K562 (cell line): ENCODE results near the gene ALDH1A2. TPM values are rescaled to one million over a fixed set of nuclear protein-coding genes. Genes with fewer than 3 reads are reported as not detected.
A peak's percentile ranks its signal among the peaks of the same experiment; 100 is the strongest.

Experiments used
- ARID2 ChIP-seq: fragments of 450-650 bp; IDR thresholded peaks from 2 replicates; pipeline ENCODE4 v1.6.1; 2017; ENCODE audit warnings: antibody characterized with exemption, mild to moderate bottlenecking
- DMBX1 ChIP-seq: fragments of 250-450 bp; sonication (Bioruptor Pico); IDR thresholded peaks from 2 replicates; pipeline ENCODE4 v1.8.0; 2022; ENCODE audit warnings: inconsistent platforms, mild to moderate bottlenecking, moderate library complexity, borderline replicate concordance
- FOXA1 ChIP-seq: fragments of 450-650 bp; IDR thresholded peaks from 2 replicates; pipeline ENCODE4 v1.6.1; 2016; ENCODE audit warnings: mild to moderate bottlenecking, borderline replicate concordance
- HDAC2 ChIP-seq: fragments of 450-650 bp; IDR thresholded peaks from 2 replicates; pipeline ENCODE4 v1.6.1; 2016; ENCODE audit warnings: mild to moderate bottlenecking
- ID3 ChIP-seq, 2 experiments: fragments of 250-450 bp in 1 of 2; fragments of 450-650 bp in 1 of 2; sonication (Bioruptor Pico) in 1 of 2; IDR thresholded peaks; 2 replicates each; pipeline versions ENCODE4 v1.6.1 to v1.8.0; 2016 to 2021; ENCODE audit warnings: mild to moderate bottlenecking in 2 of 2, moderate library complexity in 2 of 2, missing compliant biosample characterization in 1 of 2, missing genetic modification characterization in 1 of 2
- KLF1 ChIP-seq: fragments of 450-650 bp; IDR thresholded peaks from 2 replicates; pipeline ENCODE4 v1.6.1; 2016; ENCODE audit warnings: missing genetic modification characterization, missing compliant biosample characterization
- NFE2 ChIP-seq: IDR thresholded peaks from 2 replicates; pipeline ENCODE4 v1.6.1; 2014; ENCODE audit warnings: antibody characterized with exemption, low read depth
- POLR2B ChIP-seq: fragments of 450-650 bp; IDR thresholded peaks from 2 replicates; pipeline ENCODE4 v1.6.1; 2018; ENCODE audit warnings: low read depth; ENCODE audit not compliant: partially characterized antibody
- RAD21 ChIP-seq, 2 experiments: fragments of 250-450 bp in 1 of 2; fragments of 450-650 bp in 1 of 2; sonication (Bioruptor Pico) in 1 of 2; formaldehyde crosslinking in 1 of 2; IDR thresholded peaks in 1 of 2; conservative IDR thresholded peaks in 1 of 2; 2 replicates each; pipeline versions ENCODE4 v1.4.0 to v1.8.0; 2020 to 2022; ENCODE audit warnings: mild to moderate bottlenecking in 2 of 2, moderate library complexity in 1 of 2
- SPI1 ChIP-seq: IDR thresholded peaks from 2 replicates; pipeline ENCODE4 v1.6.1; 2011; ENCODE audit warnings: low read depth, low read length, control low read depth, borderline replicate concordance
- TEAD1 ChIP-seq, 2 experiments: fragments of 450-650 bp in 1 of 2; sonication (generic) in 1 of 2; formaldehyde crosslinking; IDR thresholded peaks; 2 replicates each; pipeline versions ENCODE4 v1.4.0 to v1.8.0; 2020 to 2022; ENCODE audit warnings: mild to moderate bottlenecking in 2 of 2, missing genetic modification reagents in 1 of 2
- TFAP4 ChIP-seq: sonication (generic); formaldehyde crosslinking; IDR thresholded peaks from 2 replicates; pipeline ENCODE4 v1.8.0; 2022; ENCODE audit warnings: missing genetic modification reagents, mild to moderate bottlenecking, moderate library complexity, borderline replicate concordance
- THRB ChIP-seq: fragments of 450-650 bp; formaldehyde crosslinking; conservative IDR thresholded peaks from 2 replicates; pipeline ENCODE4 v1.4.0; 2022; ENCODE audit warnings: mild to moderate bottlenecking, missing genetic modification characterization
- ZBTB26 ChIP-seq: fragments of 450-650 bp; formaldehyde crosslinking; IDR thresholded peaks from 2 replicates; pipeline ENCODE4 v1.4.0; 2022; ENCODE audit warnings: missing genetic modification characterization
- ZNF274 ChIP-seq: IDR thresholded peaks from 2 replicates; pipeline ENCODE4 v1.6.1; 2011; ENCODE audit warnings: low read depth, mild to moderate bottlenecking, low read length, moderate library complexity, borderline replicate concordance
- ZNF785 ChIP-seq: fragments of 250-450 bp; sonication (Bioruptor Pico); IDR thresholded peaks from 2 replicates; pipeline ENCODE4 v1.4.0; 2020; ENCODE audit warnings: mild to moderate bottlenecking
- ZNF79 ChIP-seq: fragments of 250-450 bp; sonication (Bioruptor Pico); IDR thresholded peaks from 2 replicates; pipeline ENCODE4 v1.4.0; 2020; ENCODE audit warnings: low read depth, mild to moderate bottlenecking, moderate library complexity
- polyA plus RNA-seq, 8 experiments: library from polyadenylated mRNA; depleted of rRNA in 4 of 8; stranded (reverse) in 5 of 8; unstranded in 3 of 8; fragments of >200 nt; fragmentation: Nextera tagmentation in 2 of 8; fragmentation: Illumina TruSeq in 1 of 8; extraction: Ambion mirVana in 2 of 8; extraction: Trizol in 1 of 8; gene quantifications; 2 replicates each; pipeline versions ENCODE4 v1.2.1 to v1.2.3, GENCODE V29; 2011 to 2014; ENCODE audit warnings: inconsistent platforms in 1 of 8, missing spikeins in 1 of 8
- total RNA-seq, 7 experiments: library from RNA; depleted of rRNA in 6 of 7; stranded (reverse); fragments of >200 nt in 6 of 7; fragmentation: Illumina TruSeq in 2 of 7; extraction: Trizol in 2 of 7; gene quantifications; 2 replicates each; pipeline versions ENCODE4 v1.2.1 to v1.2.3, GENCODE V29; 2011 to 2021; ENCODE audit warnings: low replicate concordance in 1 of 7
- TF ChIP-seq, protein P1 (sequence below): fragments of 250-450 bp; sonication (Bioruptor Pico); IDR thresholded peaks from 2 replicates; pipeline ENCODE4 v1.4.0; 2020; ENCODE audit warnings: mild to moderate bottlenecking
- TF ChIP-seq, protein P2 (sequence below): fragments of 250-450 bp; sonication (Bioruptor Pico); IDR thresholded peaks from 2 replicates; pipeline ENCODE4 v1.8.0; 2022; ENCODE audit warnings: moderate library complexity, mild to moderate bottlenecking, inconsistent platforms
- TF ChIP-seq, protein P3 (sequence below): sonication (generic); IDR thresholded peaks from 2 replicates; pipeline ENCODE4 v1.6.1; 2016

The ALDH1A2 gene
- total and polyA plus RNA-seq, 9 of the 15 experiments (the other 6 are each of a cell fraction or from before 2014, with no cell fraction given): 115 to 393 (median 333) TPM

DNA sequence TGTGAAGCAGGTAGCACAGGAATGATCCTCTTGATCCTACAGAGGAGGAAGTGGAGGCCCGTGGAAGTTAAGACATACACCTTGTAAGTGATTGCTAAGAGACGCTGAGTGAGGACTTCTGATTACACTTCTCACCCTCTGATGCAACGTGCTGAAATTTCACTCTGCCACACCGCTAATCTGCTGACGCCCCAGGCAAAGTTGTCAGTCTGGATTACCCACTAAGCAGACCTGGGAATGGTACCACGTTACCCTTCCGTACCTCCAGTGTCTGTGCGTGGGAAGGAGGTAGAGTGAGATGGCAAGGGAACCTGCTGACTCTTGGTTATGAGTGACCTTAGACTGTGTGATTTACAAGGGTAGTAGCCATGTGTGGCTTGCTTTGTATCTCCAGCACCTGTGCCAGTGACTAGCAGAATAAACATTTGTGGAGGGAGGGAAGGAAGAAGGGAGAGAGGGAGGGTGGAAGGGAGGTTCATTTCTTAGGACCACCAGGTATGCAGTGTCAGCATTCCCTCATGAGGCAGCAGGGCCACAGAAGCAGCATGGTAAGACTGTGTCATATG, 115.0 kb downstream of the ALDH1A2 start (continued):
- TF ChIP-seq ZBTB26 (0 out of 2 replicates have a peak, but pooled peaks have one; percentile 37), RAD21 (CRISPR knock-in tag; conservative IDR thresholded peaks at IDR 0.05 in 1 of 2, IDR thresholded peaks at IDR 0.05 in 1 of 2) (0 out of 4 replicates have a peak, but pooled peaks of 1 of the 2 experiments have one; percentile 18), THRB (CRISPR knock-in tag) (peak; percentile 86; the same call in 1 of the 2 replicates), FOXA1 (no peak), ZNF274 (no peak), ID3 (CRISPR knock-in tag; IDR thresholded peaks at IDR 0.05) (no peak), ID3 (tag; IDR thresholded peaks at IDR 0.05) (peak; percentile 65), ZNF79 (peak; percentile 74), SPI1 (peak; percentile 50; the same call in 1 of the 2 replicates), ARID2 (no peak), TFAP4 (CRISPR knock-in tag) (no peak), ZNF785 (CRISPR knock-in tag) (no peak), KLF1 (tag) (peak; percentile 54; the same call in 1 of the 2 replicates), POLR2B (peak; percentile 49), DMBX1 (CRISPR knock-in tag) (peak; percentile 97), HDAC2 (peak; percentile 67; the same call in 1 of the 2 replicates), TEAD1 (CRISPR knock-in tag; IDR thresholded peaks at IDR 0.05) (peak in 1 of 2 experiments; percentile 78; a peak in 2 of 4 replicates), NFE2 (0 out of 2 replicates have a peak, but pooled peaks have one; percentile 18)
- TF ChIP-seq, protein P1, sequence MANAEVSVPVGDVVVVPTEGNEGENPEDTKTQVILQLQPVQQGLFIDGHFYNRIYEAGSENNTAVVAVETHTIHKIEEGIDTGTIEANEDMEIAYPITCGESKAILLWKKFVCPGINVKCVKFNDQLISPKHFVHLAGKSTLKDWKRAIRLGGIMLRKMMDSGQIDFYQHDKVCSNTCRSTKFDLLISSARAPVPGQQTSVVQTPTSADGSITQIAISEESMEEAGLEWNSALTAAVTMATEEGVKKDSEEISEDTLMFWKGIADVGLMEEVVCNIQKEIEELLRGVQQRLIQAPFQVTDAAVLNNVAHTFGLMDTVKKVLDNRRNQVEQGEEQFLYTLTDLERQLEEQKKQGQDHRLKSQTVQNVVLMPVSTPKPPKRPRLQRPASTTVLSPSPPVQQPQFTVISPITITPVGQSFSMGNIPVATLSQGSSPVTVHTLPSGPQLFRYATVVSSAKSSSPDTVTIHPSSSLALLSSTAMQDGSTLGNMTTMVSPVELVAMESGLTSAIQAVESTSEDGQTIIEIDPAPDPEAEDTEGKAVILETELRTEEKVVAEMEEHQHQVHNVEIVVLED (CRISPR knock-in tag): peak; percentile 46
- TF ChIP-seq, protein P2, sequence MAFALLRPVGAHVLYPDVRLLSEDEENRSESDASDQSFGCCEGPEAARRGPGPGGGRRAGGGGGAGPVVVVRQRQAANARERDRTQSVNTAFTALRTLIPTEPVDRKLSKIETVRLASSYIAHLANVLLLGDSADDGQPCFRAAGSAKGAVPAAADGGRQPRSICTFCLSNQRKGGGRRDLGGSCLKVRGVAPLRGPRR (CRISPR knock-in tag): 0 out of 2 replicates have a peak, but pooled peaks have one; percentile 48
- TF ChIP-seq, protein P3, sequence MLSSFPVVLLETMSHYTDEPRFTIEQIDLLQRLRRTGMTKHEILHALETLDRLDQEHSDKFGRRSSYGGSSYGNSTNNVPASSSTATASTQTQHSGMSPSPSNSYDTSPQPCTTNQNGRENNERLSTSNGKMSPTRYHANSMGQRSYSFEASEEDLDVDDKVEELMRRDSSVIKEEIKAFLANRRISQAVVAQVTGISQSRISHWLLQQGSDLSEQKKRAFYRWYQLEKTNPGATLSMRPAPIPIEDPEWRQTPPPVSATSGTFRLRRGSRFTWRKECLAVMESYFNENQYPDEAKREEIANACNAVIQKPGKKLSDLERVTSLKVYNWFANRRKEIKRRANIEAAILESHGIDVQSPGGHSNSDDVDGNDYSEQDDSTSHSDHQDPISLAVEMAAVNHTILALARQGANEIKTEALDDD: peak; percentile 42; the same call in 1 of the 2 replicates
